HG02588 (cell line): ENCODE data around the gene DLG2.
"Not testable (repeated sequence)": the region's sequence is repeated elsewhere in the genome, so short reads cannot be mapped to it uniquely, and the experiment has no call there.

Source experiments
- ATAC-seq: cut with Tn5 transposase; IDR thresholded peaks from one replicate; pipeline ENCODE4 v1.9.1; 2021; ENCODE audit warnings: mild to moderate bottlenecking, moderate library complexity; ENCODE audit not compliant: unreplicated experiment

DLG2 gene

DNA sequence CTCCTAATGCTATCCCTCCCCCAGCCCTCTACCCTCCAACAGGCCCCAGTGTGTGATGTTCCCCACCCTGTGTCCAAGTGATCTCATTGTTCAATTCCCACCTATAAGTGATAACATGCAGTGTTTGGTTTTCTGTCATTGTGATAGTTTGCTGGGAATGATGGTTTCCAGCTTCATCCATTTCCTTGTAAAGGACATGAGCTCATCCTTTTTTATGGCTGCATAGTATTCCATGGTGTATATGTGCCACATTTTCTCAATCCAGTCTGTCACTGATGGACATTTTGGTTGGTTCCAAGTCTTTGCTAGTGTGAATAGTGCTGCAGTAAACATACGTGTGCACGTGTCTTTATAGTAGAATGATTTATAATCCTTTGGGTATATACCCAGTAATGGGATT lies 277.6 kb downstream of the DLG2 start:
- ATAC-seq = not testable (repeated sequence)

DNA sequence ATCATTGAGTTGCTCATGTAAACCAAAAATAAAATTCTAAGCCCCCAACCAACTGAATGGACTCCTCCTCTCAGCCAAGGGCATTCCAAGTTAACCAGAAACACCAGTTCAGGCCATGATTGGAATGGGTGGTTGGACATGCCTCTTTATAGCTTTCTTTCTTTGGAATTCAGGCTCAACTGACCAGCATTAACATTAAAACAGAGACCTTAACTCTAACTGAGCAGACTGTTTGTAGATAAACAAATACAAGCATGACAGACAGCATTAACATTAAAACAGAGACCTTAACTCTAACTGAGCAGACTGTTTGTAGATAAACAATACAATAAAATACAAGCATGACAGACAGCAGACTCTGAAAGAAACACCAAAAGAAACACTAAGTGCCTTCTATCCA lies 278.2 kb downstream of the DLG2 start:
- no peak for ATAC-seq

DNA sequence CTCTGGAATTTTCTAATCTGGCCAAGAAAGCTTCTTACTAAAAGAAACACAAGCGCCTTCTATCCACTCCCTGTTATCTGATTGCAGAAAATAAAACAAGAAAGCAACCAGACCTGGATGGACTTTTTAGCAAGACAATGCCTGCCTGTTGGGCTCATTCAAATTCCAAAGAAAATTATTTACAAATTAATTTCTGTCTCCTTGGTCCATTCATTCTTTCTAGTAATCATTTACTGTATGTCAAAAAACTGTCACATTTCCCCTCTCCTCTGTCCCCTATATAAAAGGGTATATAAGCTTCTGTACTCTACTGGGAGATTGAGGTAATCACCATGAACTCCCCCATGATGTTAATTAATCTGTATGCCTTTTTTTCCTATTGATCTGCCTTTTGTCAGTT lies 279.9 kb downstream of the DLG2 start:
- ATAC-seq = no peak

DNA sequence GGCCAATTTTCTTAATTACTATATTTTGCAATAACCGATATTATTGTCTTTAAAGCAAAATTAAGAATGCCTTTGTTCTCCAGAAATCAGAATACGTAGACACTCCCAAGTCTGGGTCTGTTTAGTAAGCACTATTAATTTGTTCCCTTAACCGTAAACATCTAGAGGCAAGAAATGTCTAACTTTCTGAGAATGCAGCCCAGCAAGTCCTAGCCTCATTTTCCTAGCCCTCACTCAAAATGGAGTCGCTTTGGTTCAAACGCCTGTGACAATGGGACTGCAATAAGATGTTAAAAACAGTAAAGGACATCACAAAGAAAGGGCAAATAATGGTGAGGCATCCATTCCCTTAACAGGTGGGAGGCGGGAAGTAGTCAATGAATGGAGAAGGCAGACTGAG lies 280.7 kb downstream of the DLG2 start:
- ATAC-seq = no peak

GRCh38 chr11:85340846-85341245 lies 286.3 kb downstream of the DLG2 start:
- not testable (repeated sequence) for ATAC-seq

GRCh38 chr11:85318573-85318972 lies 308.6 kb downstream of the DLG2 start:
- ATAC-seq = no peak

DNA sequence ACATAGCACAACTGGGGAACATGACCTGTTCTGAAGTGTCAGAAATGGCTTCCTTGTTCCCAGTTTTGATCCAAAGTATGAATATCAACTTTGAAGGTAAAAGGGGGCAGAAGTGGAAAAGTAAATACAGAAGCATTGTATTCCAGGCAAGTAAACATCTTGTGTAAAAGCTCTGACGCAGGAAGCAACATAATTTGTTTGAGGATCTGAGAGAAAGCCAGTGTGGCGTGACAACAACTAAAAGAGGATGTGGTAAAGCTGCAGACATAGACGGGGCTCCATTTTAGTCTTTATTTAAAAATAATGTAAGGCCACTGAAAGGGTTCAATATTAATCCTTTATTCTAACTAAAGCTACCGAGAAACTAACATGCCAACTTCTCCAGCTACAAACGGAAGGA lies 310.2 kb downstream of the DLG2 start:
- peak; percentile 98 for ATAC-seq

- no peak for ATAC-seq
Observed at GRCh38 chr11:85313741-85314140, 313.4 kb downstream of the DLG2 start.

GRCh38 chr11:85310479-85310878 lies 316.7 kb downstream of the DLG2 start:
- ATAC-seq = no peak

- ATAC-seq = no peak
Observed at GRCh38 chr11:85307366-85307765, 319.8 kb downstream of the DLG2 start.

DNA sequence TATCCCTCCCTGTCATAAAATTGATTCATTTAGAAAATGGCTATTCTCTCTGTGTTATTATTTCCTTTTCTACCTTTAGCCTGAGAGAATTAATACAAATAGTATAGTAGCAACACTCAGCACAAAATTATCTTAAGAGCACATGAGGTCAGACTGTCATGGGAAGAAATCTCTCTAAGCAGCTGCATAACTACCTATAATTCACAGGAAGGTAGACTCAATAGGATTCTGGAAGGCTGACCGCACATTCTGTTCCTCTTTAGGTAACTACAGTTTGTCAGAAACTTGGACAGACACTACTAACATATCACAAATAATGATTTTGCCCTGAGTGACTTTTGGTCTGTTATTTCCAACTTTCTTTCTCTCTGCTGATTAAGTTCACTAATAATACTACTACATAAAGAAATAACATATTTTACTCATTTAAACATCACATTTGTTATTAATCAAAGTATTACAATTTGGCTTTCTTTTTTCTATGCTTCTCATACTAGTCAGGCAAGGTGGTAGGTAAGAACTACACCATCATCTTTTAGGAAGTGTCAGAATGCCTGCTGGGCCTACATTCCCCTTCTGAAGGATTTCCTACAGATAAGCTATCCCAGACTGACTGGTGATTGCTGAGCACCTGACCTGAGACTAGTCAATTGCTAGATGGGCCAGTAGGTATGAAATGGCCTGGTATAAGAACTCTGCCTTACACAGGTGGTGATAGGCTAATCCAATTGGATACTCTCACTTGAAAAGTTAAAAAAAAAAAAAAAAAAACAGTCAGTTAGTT lies 325.1 kb downstream of the DLG2 start:
- ATAC-seq = no peak

- ATAC-seq = no peak
Observed at GRCh38 chr11:85299258-85299942, 327.7 kb downstream of the DLG2 start.

DNA sequence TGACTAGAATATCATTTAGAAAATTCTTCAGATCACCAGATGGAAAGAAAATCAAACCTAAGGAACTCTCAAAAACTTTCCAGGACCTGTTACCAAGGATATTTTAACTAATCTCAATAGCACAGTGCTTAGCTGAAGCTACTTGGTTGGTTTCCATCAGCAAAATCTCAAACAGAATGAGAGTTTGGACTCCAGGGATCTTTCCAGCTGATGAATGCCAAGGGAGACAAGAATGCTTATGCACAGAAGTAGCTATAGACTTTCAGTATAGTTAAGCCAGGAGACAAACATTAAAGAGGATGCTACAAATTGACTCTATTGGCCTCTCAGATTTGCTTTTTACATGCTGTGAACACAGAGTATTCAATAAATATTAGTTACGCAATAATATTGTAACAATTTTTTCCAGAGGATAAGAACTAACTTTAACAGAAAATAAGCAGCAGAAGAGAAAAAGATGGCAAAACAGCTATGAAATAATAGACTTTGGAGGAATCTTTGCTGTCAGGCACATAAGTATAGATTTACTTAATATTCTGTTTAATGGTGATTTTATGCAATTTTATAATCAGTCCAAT lies 331.4 kb downstream of the DLG2 start:
- no peak for ATAC-seq

DNA sequence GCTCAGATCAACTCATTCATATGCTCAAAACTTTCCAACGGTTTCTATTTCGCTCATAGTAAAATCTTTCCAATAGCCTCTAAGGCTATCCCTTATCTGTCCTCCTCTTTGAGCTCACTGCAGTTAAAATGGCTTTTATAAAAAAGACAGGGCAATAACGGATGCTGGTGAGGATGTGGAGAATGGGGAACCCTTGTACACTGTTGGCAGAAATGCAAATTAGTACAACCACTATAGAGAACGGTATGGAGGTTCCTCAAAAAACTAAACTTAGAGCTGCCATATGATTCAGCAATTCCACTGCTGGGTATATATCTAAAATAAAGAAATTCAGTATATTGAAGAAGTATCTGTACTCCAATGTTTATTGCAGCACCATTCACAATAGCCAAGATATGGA lies 345.6 kb downstream of the DLG2 start:
- ATAC-seq = no peak

GRCh38 chr11:85279267-85279666 lies 347.9 kb downstream of the DLG2 start:
- no peak for ATAC-seq

DNA sequence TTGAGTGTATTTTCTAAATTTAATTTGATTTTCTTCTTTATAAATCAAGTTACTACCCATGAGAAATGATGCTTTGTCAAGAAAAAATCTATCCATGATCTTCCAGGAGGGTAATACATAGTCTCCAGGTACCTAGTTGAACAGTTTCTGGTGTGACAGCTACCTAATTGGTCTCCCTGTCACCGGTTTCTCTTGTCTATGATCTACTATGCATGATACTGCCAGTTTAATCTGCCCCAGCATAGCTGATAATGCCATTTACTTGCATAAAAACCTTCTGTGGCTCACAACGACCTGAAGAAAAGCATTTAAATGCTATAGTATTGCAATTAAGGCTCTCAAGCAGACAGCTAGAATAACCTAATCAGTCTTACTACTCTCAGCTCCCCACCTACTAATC lies 349.5 kb downstream of the DLG2 start:
- ATAC-seq = no peak

- ATAC-seq = no peak
Observed at GRCh38 chr11:85276332-85276731, 350.8 kb downstream of the DLG2 start.

GRCh38 chr11:85270315-85270714 lies 356.8 kb downstream of the DLG2 start:
- ATAC-seq = not testable (repeated sequence)

GRCh38 chr11:85269109-85269508 lies 358.0 kb downstream of the DLG2 start:
- ATAC-seq = no peak

DNA sequence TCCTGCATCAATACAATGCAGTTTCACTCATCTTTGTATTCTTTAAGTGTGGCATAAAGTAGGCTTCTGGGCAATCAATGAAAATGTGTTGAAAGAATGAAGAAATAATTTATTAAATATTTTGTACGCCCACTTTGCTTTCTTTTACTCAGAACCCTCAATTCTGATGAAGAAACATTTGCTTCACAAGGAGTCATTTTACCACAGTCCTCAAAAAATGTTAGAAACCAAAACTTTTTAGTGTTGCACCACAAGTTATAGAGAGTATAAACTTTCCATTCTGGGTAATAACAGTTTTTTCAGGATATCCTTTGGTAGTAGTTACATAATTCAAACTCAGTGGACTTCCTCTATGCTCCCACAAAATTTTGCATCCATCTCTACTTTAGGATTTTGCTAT lies 360.5 kb downstream of the DLG2 start:
- ATAC-seq = no peak

GRCh38 chr11:85263328-85263727 lies 363.8 kb downstream of the DLG2 start:
- no peak for ATAC-seq

GRCh38 chr11:85257837-85258236 lies 369.3 kb downstream of the DLG2 start:
- no peak for ATAC-seq
